Brain pericyte (primary cell): ENCODE data around the gene DCAF8L2.
"Not testable (repeated sequence)": the region's sequence is repeated elsewhere in the genome, so short reads cannot be mapped to it uniquely, and the experiment has no call there.

ENCODE experiments used
- DNase-seq: peaks from one replicate; pipeline ENCODE4 v3.0.0-alpha.2; 2012; ENCODE audit warnings: low read depth, low spot score

Gene DCAF8L2

DNA sequence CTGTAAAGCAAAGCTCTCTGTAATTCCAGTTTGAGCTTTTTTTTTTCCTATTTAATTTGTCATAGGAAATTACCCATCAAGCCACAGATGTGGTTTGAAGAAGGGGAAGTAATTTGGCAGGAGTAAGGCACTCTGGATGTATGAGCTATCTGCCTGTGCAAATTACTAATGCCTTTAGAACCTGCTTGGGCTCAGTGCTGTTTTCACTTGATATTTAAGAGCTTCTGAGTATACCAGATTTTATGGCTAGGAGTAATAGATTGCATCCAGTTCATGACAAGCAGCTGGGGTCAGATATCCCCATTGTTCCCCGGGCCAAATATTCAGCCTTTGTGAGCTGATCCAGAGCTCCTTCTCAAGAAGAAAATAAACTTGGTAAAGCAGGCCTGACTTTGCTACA is 89.1 kb downstream of the DCAF8L2 start:
- DNase-seq, result no peak

DNA sequence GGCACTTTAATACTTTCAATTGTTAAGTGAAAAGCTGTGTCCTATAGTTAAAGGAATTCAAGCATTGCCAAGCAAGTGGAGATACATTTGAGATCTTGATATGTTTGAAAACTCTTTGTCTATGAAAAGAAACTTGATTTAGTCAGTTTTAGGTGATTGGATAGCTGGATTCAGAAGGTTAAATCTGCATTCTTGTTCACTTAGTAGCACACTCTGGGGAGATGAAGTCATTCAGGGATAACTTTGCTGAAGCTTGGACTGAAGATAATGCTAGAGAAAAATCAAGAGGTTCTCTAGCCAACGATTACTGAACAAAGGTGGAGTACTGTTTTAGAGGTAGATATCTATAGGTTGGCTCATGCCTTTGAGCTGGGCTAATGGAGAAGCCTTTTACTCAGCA is 90.6 kb downstream of the DCAF8L2 start:
- DNase-seq, result peak; percentile 5

DNA sequence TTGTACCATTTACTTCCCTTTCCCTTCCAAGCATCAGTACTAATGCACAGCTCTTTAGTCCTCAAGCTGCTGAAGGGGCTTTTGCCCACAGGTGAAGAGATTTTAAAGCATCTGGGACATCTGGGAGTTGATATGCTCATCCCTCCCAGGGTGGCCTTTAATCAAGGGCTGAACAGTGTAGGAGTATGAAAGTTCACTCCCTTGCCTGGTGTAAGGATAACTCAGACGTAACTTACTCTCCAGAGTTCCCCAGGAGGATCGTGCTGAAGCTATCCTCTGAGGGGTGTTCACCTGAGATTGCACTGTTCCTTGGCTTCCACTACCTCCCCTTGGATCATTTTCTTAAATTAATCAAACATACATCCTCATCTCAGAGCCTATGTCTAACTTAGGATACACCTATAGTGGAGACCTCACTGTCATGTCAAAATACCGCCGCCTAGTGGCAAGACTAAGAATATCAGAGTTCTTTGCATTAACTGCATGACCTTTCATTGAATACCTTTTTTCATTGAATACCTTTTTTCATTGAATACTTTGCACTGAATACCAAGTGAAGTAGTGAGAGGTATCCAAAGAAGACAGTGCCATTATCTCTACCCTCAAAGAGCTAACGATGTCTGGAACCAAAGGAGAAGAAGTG is 93.5 kb downstream of the DCAF8L2 start:
- DNase-seq, result not testable (repeated sequence)

DNA sequence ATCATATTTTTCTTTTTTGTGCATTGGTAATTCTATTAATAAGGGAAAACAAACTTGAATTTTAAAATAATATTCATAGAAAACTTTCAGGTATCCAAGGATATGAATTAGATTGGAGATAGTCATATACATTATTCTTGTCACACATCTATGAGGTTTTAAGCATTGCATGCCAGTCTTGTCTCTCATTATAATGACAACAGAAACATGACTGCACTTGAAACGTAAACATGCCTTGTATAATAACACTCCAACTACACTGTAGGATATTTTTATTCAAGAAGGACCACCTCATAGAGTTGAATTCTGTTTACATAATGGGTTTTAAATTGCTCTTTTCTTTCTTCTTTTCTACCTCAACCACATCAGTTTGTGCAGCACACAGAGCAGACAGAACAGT is 104.5 kb downstream of the DCAF8L2 start:
- DNase-seq, result no peak

DNA sequence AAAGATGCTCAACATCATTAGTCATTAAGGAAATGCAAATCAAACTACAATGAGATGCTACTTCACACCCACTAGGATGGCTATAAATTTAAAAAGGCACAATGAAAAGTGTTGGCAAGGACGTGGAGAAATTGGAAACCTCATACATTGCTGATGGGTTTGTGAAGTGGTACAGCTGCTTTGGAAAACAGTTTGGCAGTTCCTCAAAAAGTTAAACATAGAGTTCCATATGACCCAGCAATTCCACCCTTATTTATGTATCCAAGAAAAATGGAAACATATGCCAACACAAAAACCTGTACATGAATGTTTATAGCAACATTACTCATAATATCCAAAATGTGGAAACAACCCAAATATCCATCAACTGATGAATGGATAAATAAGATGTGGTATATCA is 116.4 kb downstream of the DCAF8L2 start:
- DNase-seq, result no peak

DNA sequence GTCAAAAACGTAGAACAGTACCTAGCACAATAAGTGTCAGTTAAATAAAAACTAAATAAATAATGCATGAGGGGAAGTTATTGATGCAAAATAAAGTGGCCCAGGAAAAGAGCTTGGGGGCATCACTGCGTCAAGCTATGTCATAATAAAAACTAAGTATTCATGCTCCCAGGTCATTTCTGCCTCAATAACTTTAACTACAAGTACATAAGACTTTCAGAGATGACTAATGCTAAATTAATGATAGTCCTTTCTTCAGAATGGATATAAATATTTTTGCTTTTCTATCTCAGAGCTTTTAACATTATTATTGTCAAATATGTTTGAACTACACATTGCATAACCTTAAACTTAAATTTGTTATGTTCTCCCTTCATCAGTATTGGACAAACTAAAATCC is 125.5 kb downstream of the DCAF8L2 start:
- no peak for DNase-seq

DNA sequence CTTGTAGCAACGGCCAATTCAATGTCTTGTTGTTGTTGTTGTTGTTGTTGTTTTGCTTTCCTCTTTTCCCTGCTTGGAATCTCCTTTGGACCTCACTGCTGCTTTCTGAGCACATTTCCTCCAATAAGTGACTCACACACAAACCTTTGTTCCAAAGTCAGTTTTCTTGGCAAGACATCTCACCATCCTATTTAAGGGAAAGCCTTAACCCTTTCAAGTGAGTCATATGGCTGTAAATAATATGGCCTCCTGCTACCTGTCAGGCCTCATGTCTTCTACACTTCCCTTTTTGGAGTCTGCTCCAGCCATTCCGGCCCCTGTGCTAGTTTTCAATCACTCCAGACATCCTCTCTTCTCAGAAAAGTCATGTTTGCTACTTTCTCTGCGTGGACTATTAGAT is 138.1 kb downstream of the DCAF8L2 start:
- DNase-seq, result no peak

DNA sequence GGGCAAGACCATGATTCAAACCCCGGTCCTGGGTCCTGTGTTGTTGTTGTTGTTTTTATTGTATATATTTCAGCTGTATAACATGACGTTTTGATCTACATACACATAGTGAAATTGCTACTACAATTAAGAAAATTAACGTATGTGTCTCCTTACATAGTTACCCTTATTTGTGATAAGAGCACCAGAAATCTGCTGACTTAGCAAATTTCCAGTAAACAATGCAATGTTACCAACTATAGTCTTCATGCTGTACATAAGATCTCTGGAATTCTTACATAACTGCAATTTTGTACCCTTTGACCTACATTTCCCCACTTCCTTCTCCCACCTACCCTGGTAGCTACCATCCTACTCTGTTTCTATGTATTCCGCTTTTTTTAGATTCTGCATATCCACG is 141.8 kb downstream of the DCAF8L2 start:
- no peak for DNase-seq

DNA sequence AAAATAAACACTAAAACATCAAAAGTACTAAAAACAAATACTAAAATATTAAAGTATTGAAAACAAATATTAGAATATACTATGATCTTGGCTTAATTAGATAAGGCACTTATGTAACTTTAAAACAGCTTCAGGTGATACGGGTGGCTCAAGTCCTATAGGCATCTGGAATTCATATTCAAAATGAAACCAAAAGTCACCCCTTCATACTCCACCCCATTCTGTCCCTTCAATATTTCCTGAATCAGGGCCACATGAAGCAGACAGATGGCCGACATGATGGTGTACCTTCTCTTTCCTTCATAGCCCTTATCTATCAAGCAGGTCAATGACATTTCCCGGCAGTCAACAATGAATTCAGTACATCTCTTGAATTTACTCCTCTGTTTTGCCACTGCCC is 145.8 kb downstream of the DCAF8L2 start:
- no peak for DNase-seq

DNA sequence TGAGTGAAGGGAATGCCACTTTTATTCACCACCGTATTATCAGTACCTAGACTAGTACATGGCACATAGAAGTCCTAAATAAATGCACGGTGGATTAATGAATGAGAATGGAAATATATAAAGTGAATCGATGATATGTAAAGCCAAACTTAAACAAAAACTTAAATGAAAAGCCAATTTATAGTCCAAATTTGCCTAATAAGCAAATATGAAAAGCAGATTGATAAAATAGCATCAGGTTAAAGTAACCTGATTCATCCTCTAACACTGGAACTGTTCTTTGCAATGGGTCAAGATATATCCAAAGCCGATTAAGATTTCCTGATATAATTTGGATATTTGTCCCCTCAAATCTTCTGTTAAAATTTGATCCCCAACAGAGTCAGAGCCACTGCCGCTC is 150.8 kb downstream of the DCAF8L2 start:
- no peak for DNase-seq

DNA sequence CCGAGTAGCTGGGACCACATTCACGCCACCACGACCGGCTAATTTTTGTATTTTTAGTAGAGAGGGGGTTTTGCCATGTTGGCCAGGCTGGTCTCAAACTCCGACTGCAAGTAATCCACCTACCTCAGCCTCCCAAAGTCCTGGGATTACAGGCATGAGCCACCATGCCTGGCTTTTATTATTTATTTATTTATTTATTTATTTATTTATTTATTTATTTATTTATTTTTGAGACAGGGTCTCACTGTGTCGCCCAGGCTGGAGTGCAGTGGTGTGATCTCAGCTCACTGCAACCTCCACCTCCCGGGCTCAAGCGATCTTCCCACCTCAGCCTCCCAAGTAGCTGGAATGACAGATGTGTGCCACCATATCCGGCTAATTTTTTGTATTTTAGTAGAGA is 153.4 kb downstream of the DCAF8L2 start:
- not testable (repeated sequence) for DNase-seq

DNA sequence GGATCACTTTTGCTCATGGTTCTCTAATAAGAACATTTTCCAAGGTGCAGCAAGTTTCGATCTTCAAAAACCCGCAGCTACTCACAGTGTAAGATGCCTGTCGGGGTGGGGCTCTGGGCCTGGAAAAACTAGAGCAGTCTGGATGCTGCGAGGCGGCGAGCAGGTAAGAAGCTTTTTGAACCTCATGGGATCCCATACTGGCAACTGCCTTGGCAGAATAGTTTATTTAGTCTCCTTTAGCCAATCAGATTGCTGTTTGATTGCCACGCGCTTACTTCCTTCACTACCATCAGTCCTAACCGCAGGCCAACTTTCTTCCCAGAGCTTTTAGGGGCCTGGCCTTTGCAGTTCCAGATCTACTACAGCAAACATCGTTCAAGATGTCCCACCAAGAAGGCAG is 156.4 kb downstream of the DCAF8L2 start:
- no peak for DNase-seq

DNA sequence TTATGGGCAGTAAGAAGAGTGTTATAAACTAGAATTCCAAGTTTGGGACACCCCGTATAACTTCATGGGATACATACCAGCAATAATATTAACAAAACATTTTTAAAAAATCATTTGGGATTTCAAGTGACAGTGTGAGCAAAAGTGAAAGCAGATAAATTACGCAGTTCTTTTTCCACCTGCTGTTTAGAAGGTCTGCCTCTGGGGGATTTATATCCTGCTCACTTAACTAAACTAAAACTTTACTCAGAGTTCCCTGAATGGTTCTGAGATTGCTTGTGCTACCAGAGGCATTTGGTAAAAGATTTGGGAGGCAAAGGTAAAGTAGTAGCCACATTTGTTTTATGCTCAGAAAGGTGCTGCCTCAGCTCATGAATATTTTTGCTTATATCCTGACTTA is 160.2 kb downstream of the DCAF8L2 start:
- DNase-seq, result not testable (repeated sequence)

DNA sequence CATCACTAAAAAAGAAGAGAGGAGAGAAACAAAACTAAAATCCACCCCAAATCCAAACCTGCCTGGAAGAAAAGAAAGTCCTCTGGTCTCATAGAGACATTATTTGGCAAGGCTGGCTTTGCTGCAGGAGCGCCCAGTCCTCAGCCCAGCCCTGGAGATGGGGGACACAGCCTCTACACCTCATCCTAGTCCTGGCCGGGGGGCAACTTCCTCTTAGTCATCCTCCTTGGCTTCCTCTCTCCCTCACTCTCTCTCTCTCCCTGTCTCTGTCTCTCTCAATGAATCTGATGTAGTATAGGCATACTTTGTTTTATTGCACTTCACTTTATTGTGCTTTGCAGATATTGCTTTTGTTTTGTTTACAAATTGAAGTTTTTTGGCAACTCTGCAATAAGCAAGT is 161.8 kb downstream of the DCAF8L2 start:
- DNase-seq, result no peak

DNA sequence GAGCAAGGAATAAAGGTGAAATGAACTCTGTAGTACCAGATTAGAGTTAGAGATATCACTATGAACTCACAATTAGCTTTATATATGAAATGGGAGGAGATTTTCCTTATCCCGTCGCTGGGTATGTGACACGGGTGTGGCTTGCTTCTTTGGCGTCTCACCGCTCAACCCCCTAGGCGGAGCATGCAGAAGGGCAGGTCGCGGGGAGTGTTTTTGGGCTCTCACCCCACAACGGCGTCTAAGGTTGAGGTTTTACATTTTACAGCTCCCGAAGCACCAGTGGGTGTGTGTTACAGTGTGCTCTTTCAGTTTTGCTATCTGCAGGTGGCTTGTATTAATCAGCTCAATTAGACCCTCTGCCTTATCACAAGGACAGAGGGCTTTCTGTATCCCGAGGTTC is 175.6 kb downstream of the DCAF8L2 start:
- DNase-seq, result no peak

DNA sequence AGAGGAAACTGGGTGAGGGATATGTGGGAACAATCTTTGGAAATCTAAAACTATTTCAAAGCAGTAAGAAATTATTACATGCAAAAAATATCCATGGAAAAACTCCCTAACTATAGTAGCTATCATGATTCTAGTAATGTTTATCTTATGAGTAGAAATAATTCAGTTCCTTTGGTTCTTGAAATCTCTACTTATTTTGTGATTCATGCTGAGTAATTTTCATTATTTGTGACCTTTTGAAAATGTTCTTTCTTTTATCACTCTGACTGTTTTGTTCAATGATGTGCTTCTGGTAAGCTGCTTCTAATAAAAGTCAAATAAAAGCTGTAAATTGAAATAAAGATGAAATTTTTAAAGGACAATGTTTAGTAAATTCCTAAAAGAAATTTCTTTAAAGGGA is 177.2 kb downstream of the DCAF8L2 start:
- DNase-seq, result no peak

DNA sequence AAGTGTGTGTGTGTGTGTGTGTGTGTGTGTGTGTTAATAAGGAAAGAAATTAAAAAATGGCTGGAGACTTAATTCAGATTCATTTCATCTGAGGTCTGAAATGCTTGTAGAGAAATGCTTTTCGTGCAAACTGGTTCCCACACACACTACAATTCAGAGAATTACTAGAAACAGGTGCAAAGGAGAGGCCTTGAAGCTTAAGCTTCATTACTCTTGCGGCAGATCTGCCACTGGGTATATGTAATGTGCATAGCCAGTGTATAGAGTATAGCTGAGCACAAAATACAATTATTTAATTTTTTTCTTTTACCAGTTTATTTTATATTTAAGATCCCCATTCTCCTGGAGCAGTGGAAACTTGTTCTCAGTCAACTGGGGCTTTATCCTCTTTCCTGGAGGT is 185.8 kb downstream of the DCAF8L2 start:
- no peak for DNase-seq

DNA sequence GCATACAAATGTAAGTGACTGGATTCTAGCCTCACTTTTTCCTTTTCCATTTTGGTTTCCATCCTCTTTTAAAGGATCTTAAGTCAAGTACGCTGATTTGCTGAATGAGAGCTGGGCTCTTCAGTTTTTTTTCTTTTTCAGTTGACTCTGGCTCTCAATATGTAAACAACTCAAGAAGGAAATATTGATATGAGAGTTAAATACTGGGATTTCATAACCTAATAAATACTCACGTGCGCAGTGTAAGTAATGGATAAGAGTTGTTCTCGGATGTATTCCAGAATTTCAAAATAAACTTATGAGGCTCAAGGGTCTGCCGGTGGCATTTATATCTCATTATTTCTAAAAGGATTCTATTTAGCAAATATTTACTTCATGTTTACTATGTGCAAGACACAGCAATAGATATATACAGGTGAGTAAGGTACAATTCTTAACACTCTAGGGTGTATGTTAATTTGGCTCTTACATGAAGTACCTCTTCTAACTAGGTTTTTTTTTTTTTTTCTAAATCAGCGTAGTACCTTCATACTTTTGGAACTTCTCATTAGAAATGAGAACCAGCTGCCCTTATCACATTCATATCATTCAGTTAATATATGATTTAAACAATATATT is 206.6 kb downstream of the DCAF8L2 start:
- DNase-seq, result no peak

DNA sequence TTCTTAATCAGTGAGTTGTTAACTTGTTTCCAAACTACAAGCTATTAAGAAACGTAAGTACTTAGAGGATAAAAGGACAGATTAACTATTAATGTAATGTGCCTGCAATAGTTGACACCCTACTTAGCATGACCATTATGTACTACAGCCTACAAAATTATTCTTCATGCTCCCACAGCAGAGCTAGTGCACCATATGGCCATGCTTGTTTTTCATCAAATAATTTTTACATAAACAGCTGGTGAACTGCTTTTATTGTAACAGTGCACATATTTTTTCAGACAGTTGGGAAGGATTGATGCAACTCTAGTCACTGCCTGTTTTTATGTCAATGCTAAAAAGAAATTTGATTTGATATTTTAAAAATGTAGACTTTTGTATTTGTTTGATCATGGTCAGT is 207.4 kb downstream of the DCAF8L2 start:
- no peak for DNase-seq
